Measurements from ENCODE around the gene PARVG.

The PARVG gene

GRCh38 chr22:44247923-44248892 lies 67.5 kb downstream of the PARVG start:
- DNase-seq, result no peak

DNA sequence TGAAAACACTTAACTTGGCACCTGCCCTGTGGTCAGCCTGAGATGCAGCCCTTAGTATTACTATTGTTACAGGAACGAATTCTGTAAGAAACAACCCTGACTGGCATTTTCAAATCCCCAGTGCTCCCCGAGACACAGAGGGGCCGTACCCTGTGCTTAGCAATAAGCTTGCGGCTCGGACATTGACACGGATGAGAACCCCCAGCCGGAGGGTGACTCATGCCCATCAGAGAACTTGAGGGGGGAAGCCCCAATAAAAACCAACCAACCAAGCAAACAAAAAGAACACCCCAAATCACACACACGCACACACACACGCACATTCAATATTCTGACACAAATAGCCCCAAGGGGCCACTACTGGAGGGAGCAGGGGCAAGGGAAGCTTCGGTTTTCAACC lies 68.2 kb downstream of the PARVG start:
- DNase-seq, result no peak

DNA sequence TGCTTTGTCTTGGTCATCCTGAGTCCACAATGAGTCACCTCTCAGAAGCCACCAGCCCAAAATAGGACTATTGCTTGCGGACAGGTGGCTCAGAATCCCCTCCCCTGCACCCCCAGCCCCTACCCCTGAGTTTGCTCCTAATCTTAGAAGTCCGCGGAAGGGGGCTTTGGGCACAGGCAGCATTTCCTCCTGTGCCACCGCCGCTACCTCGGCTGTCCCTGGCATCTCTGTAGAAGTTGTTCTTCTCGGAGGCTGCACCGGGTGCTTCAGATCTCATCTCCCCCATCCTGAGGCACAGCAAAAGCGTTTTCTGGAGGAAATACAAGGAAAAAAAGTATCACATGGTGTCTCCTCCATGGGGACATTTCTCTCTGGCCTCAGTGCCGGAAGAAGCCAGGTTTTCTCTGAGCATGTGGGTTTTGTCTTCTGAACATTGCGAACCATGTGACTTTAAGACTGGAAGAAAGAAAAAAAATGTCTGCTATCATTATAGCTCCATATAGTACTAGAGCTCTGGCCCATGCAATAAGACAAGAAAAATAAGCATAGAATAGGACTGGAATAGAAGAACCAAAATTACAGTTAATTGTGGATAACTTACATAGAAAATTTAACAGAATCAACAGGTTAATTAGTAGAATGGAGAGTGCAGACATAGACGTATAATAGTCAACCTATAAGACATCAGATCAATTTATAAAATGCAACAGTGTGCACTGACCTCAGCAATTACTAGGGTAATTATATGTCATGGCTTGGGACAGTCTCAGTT lies 68.8 kb downstream of the PARVG start:
- DNase-seq, result no peak

GRCh38 chr22:44254811-44255210 lies 74.1 kb downstream of the PARVG start:
- no peak for DNase-seq

DNA sequence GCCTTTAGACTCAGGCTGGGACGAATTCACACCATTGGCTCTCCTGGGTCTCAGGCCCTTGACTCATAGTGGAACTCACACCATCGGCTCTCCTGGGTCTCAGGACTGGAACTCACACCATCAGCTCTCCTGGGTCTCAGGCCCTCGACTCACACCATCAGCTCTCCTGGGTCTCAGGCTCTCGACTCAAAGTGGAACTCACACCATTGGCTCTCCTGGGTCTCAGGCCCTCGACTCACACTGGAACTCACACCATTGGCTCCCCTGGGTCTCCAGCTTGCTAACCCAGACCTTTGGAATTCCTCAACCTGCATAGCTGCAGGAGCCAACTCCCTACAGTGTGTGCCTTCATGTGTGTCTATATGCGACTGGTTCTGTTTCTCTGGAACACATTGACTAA lies 75.4 kb downstream of the PARVG start:
- DNase-seq, result no peak

DNA sequence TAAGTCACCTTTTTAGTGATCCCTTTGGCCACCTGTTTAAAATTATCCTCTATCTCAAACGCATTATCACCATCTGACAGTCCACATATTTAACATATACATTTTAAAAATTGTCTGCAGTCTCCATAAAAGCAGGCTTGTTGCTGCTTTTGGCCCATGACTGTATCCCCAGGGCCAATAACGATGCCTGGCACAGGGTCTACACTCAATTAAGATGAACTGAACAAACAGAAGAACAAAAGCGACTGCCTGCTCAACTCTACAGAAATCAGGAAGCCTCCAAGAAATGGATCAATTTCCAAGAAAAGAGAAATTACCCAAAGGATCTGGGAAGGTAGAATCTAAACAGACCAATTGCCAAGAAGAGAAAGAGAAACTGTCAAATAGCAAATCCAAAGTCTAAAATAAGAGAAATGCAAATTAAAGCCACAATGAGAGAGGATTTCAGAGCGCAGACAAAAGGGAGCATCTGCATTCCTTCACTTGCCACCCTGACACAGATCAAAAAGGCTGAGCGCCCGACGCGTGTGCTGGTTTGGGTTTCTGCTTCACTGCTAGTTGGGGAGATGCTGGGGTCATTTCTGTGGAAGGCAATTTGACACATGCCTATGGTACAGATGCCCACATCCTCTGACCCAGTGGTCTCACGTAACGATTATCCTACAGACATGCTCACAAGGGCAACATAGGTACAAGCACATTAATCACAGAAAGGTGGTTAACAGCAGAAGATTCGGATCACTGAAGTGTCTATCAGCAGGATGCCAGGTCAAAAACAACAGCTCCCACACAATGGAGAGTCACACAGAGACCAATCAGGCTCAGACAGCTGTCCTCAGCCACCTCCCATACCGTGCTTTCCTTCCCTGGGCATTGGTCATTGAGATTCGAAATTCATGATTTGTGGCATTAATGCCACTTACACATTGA lies 76.1 kb downstream of the PARVG start:
- DNase-seq, result no peak

Measured in cortex of kidney (tissue), 1 donor.